Stimulated activated CD4-positive, alpha-beta T cell treated with anti-CD3 and anti-CD28 coated beads, Interleukin-2, amount 100 ng/mL, for 4 hours (primary cell): ENCODE data around the gene MRPS10.
"Not testable (repeated sequence)": the region's sequence is repeated elsewhere in the genome, so short reads cannot be mapped to it uniquely, and the experiment has no call there.

ENCODE experiments used
- DNase-seq: peaks from one replicate; pipeline ENCODE4 v3.0.0-alpha.2; 2020; ENCODE audit warnings: low read depth

MRPS10 gene

DNA sequence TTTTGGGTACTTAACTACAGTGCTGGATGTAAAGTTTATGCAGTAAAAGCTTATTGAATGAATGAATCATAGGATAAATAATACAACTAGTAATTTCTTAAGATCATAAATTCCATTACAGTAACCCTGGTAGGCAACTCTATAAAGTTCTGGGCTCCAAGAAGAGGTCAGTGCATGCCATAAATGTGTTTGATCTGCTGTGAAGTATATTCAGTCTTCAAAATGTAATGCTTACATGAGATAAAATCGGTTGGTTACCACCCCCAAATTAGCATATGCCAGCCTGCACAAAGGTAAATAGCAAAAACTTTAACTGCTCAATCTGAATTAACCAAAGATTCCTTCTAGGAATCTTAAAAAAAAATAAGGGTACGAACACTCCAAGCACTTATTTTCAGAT is 10.1 kb downstream of the MRPS10 start:
- DNase-seq, result not testable (repeated sequence)

DNA sequence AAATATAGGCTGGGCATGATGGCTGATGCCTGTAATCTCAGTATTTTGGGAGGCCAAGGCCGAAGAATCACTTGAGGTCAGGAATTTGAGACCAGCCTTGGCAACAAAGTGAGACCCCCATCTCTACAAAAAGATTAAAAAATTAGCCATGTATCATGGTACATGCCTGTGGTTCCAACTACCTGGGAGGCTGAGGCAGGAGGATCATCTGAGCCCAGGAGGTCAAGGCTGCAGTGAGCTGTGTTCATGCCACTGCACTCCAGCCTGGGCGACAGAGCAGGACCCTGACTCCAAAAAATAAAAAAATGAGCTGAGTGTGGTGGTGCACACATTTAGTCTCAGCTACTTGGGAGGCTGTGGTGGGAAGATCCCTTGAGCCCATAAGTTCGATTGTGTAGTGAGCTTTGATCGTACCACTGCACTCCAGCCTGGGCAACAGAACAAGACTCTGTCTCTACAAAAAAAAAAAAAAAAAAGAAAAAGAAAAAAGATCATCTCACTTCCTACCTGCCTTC is 12.8 kb downstream of the MRPS10 start:
- no peak for DNase-seq

DNA sequence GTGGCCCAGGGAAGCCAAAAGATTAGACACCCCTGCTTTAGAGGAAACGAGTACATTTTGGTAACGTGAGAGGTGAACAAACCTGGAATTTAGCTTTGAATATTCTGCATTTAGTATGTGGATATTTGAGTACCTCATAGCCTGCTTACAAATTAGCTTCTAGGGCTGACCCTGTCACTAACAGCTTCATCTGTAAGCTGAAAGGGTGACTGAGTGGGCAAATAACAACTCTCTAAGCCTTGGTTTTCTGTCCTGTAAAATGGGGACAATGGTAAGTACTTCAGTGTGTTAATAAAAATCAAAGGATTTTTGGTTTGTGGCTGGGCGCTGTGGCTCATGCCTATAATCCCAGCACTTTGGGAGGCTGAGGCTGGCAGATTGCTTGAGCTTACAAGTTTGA is 14.5 kb downstream of the MRPS10 start:
- DNase-seq, result no peak

DNA sequence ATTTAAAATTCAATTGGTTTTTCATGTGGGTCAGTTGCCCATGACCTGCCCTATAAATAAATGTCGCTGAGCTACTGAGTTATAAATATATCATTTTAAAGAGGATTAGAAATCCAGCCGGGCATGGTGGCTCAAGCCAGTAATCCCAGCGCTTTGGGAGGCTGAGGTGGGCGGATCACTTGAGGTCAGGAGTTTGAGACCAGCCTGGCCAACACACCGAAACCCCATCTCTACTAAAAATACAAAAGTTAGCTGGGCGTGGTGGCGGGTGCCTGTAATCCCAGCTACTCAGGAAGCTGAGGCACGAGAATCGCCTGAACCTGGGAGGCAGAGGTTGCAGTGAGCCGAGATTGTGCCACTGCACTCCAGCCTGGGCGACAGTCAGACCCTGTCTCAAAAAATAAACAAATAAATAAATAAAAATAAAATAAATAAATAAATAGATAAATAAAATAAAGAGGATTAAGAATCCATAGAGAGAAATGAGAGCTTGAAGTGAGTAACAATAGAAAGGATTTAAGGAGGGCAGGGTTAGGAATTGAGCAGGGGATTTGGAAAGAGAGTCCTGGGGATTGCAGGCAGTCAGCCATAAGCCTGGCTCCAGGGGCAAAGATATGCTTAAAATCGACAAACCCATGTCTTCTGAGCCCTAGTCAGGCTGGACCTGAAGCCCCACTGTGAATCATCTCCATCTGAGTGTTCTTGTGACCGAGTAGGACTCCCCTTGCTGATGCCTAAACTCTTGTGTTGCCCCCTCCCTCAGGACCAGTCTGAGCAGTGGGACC is 15.3 kb downstream of the MRPS10 start:
- not testable (repeated sequence) for DNase-seq

DNA sequence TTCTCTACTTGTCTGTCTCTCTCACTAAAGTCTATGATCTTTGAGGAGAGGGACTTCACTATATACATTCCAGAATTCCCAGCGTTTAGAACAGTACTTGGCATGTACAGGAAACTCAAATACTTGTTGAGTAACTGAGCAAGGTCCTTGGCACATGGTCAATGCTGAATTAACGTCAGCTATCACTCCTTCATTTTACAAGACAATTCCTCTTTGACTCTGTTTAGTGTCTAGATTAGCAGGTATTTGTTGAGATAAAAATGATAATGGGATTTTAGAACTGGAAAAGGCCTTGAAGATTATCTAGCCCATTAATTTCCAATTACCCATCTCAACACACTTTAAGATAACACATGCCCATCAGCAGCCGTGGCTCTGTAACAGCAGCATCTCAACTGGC is 16.3 kb downstream of the MRPS10 start:
- DNase-seq, result no peak

DNA sequence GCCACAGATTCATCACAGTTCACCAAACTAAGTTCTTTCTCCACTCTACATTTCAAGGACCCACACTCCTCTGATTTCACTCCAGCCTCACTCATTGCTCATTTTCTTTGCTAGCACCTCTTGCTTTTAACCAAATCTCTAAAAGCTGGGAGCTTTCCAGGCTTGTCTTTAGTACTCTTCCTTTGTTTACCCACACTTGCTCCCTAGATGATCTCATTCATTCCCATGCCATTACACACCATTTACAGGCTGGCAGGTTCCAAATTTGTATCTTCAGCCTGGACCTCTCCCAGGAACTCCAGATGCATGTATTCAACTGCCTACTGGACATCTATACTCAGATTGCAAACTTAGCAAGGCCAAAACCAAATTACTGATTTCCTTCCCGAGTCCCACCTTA is 17.6 kb downstream of the MRPS10 start:
- DNase-seq, result no peak

DNA sequence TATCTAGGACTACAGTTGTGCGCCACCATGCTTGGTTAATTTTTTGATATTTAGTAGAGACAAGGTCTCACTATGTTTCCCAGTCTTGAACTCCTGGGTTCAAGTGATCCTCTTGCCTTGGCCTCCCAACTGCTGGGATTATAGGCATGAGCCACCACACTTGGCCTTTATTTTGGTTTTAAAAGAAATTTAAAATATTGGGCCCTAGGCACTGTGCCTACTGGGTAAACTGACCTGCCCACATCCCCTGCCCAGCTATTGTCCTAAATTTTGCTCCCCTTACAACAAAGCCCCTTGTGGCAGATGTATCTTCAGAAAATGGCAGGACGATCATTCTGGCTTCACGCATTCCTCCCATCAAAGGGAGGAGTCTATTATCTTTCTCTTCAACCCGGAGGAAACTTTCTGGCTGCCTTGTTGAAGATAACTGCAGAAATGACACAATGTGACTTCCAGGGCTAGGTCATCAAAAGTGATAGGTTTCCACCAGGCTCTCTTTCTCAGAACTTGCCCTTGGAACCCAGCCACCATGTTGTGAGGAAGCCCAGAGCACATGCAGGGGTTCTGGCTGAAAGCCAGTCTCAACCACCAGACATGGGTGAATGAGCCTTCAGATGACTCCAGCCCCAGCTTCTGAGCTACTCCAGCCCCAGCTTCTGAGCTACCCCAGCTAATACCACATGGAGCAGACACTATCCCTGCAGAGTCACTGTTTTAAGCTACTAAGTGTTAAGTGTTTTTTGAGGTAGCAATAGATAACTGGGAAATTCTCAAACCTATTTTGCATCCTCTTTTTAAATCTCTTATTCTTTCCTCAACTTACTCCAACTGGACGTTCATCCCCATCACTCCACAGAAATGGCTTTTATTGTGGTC is 18.3 kb downstream of the MRPS10 start:
- no peak for DNase-seq

DNA sequence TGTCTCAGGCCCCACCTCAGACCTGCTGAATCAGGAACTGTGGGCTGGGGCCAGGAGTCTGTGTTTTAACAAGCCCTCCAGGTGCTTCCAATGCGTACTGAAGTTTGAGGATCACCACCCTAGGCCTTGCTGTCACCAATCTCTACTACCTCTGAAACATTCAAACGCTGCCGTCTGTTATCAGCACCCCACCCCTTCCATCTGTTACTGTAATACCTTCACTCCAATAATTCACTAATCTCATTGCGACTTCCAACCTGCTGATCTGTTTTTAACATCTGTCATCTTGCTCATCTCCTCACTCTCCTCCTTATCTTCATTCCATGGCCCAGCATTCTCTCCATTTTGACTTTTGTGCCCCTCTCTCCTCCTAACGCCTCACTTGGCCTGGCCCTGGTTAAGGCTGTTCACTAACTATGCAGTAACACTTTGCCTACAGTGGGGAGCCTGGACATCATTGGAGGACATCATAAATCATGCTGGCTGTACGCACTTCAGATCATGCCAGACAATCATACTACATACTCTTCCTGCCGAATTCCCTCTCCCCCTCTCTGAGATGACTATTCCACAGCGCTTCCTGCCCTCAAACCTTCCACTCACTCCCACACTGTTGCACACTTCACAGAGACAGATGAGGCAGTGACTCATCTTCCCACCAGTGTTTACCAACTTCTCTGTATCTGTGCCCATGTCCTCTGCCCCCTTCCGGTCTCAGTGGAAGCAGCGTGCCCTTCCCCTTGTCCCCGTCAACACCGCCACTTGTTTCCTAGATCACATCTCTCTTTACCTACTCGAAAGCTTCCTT is 19.9 kb downstream of the MRPS10 start:
- DNase-seq, result peak; percentile 15

DNA sequence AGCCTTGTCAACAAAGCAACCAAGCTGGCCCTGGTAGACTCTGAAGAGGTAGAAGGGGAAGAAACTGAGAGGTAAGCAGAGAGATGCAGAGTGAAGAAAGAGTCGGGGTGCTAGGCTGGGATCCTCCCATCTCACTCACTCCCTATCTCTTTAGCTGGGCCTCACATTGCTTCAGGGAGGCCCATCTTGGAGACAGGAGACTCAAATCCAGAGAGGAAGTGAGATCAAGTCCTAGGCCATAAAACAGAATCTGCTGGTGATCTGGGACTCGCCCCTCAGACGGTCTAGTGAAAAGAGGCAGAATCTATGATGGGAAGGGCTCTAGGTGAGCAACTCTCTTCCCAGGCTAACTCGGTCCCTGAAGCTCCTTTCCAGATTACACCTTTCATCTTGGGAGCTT is 22.2 kb downstream of the MRPS10 start:
- DNase-seq, result no peak

DNA sequence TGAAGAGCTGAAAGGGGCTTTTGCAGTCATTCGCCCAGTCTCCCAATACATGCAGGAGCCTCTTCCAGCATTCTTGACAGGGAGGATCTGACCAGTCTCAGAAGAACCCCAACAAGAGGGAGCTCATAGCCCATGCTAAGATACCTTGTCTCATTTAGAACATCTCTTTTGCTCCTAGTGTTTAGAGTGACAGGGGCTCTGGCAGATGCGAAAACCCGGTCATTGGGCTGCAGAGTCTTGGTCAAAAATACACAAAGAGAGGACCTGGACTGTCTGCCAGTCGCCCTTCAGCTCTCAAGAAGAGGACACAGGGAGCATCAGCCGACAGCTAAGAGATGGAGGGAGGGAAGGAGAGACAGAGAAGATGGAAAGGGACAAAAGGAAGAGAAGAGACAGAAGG is 23.6 kb downstream of the MRPS10 start:
- DNase-seq, result no peak

DNA sequence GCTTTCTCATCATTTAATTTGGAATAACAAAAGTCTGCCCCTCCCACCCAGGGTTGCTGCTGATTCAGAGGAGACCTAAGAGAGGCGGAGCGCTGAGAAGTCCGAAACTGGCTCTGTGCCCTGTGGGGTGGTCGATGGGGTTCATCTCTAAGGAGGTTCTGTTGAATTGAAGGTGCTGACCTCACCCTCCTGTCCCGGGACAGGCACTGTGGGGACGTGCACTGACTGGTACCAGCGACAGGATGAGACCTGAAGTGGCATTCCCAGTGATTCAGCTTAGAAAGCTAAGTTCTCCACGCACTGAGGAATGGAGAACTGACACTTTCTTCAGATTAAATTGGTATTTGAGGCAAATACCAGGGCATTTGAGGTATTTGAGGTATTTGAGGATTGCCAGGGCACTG is 24.2 kb downstream of the MRPS10 start:
- no peak for DNase-seq

DNA sequence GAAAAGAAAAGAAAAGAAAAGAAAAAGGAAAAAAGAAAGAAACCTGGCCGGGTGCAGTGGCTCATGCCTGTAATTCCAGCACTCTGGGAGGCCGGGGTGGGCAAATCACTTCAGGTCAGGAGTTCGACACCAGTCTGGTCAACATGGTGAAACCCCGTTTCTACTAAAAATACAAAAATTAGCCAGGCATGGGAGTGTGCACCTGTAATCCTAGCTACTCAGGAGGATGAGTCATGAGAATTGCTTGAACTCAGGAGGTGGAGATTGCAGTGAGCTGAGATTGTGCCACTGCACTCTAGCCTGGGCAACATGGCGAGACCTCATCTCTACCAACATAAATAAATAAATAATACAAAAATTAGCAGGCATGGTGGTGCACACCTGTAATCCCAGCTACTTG is 25.3 kb downstream of the MRPS10 start:
- DNase-seq, result not testable (repeated sequence)

DNA sequence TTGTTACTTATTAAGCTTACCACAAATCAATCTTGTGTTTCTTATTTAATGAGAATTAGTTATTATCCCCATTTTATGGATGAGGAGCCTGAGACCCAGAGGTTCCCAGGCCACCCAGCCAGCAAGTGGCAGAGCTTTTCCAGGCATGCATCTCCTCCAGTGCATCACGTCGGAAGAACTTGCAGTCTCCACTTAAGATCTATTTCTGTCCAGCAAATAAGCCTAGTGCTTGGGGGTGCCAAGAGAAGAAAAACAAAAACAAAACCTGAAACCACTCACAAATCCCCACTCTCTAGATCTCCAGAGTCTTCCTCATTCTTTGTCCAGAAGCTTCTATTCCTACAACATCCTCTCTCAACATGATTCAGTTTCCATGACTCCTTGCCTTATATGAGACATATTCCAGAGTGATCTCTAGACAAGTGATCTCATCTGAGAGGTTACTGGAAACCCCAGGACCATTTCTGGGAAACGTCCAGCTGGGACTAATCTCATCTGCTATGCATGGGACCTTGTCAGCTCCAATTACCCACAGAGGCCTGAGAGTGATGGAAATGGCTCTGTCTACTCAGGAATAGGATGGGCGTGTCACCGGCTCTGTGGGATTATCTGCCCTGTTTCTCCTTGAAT is 27.0 kb downstream of the MRPS10 start:
- no peak for DNase-seq

DNA sequence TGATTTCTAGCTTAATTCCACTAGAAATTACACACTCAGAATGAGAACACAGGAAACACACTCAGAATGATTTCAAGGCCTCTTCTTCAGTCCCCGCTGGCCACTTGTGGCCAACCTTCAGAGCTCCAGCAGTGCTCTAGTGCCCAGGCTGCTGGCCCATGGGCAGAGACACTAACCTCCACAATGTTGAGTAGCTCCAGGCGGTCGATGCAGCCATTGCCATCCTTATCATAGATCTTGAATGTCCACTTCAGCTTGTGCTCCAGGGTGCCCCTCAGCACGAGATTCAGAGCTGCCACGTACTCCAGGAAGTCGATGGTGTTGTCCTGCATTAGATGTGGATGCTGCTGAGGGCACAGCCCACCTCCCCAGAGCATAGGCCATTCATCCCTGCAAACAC is 29.3 kb downstream of the MRPS10 start:
- no peak for DNase-seq

DNA sequence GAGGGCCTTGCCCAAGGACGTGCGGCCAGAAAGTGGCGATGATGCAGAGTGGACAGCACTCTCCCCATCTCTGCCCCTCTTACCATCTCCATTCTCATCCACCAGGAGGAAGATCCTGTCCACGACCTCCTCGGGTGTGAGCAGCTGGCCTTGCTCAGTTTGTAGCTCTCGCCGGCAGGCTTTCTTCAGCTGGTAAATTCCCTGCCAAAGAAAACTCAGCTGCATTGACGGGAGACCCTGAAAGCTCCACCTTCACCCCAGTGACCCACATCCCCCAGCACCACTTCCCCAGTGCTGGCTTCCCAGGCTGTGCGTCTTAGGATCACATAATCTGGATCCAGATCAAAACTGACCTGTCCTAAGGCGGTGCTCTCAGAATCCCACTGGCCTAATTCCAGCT is 32.1 kb downstream of the MRPS10 start:
- DNase-seq, result no peak

DNA sequence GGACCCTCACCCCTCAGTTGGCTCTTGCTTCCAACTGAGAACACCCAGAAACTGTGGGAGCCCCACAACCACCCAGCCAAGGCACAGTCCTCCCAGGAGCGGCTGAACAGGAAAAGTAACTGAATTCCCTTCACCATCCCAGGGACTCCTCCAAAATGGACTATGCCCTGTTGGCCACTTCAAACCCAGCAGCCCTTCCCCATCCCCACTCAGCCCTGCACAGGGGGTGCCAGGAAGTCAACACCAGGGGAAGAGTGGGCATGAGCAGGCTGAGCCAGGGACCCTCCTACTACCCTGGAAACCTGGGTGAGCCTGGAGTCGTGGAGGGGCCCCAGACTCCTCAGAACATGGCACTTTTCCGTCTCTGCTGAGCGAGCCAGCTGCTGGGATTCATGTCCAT is 33.2 kb downstream of the MRPS10 start:
- no peak for DNase-seq

DNA sequence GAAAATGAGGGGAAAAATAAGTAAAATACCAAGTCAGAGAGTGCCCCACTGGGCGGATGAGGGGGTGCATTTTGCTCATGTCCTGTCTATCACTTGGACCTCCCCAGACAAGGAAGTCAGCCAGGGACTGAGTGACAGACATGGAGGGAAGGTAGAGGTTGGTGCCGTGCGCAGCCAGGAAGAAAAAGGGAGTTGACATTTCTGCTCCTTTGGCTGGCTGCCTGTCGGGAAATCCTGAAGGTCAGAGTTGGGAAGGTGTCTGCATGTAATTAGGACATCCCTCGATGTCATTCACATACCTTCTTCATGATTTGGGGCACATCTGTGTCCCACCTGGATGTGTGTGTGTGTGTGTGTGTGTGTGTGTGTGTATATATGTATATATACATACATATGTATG is 35.6 kb downstream of the MRPS10 start:
- DNase-seq, result no peak

DNA sequence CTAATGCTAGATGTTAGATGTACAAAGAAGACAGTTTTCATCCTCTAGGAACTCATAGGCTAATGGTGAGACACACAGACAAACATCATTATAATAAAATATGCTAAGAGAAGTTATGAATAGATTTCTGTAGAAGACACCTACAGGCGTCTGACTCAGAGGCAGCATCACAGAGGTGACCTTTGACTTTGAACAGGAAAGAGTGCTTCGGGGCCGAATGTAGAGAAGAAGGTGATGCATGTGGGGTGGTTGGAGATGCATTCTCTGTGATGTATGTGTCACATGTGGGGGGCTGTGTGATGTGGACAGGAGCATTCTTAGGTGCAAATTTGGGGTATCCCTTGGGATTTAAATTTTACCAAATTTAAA is 37.7 kb downstream of the MRPS10 start:
- no peak for DNase-seq

DNA sequence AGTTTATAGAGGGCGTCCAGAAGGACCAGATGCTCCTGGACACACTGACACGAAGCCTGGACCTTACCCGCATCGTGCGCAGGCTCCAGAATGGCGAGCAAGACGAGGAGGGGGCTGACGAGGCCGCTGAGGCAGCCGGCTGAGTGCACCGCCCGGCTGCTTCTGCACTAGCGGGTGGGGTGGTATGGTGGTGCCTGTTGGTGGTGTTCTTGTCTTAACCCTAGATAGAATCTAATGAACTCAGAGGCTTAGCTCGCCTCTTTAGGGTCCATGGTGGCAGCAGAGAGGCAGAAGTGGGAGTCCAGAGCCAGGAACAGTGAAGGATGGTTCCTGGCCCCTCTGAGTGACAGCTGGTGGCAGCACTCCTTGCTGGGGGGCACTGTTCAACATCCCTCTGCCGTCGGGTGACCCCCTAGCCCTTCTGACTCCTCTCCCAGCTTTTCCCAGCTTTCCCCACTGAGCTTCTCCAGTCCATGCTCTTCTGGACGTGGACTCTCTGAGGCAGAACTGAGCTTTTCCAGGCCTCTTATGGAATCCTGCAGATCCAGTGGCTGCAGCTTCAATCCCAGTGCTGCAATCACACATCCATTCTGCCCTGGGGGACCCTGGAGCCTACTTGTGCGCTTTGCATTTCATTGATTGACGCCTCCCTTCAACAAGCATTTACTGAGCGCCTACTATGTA is 38.3 kb downstream of the MRPS10 start:
- DNase-seq, result no peak

DNA sequence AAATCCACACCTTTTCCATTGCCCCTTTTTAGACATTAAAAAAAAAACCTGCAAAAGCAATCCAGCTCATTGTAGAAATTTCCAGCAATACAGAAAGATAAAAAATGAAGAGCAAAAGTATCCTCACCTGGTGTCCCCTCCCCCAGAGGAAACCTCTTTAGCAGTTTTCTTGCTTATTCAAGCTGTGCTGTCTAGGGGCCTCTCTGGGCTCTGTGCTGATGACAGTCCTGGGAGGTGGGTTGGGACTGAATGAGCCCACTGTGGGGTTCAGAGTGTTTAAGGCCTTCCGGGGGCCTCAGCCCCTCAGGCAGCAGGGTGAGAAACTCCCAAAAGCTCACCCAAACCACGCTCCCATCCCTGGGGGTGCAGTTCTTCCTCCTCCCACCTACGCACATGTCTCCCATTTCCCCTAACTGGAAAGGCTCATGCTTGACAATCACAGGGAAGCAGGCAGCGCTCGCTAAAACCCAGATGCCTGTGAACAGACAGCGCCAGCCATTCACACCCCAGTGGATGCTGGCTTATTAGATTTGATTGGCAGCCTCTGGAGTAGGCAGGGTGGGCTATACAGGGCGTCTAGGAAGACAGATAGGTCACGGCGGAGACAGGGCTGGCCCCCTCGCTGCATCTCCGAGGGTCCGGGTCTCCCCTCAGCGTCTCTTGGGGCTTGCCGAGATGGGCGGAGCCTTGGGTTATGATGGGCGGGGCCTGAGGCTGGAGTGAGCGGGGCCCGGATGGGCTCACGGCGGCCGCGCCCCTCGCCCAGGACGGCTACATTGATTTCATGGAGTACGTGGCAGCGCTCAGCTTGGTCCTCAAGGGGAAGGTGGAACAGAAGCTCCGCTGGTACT is 39.9 kb downstream of the MRPS10 start:
- no peak for DNase-seq
